Heart left ventricle (tissue), 13 donors: ENCODE measurements around the gene CCNE1.

ENCODE experiments used
- POLR2A ChIP-seq, 2 donors: fragments of 450-650 bp; IDR thresholded peaks; one replicate each; pipeline ENCODE4 v1.6.1; 2017; ENCODE audit warnings: antibody characterized with exemption in 2 of 2, mild to moderate bottlenecking in 2 of 2, moderate library complexity in 2 of 2
- TF ChIP-seq, protein P1 (sequence below), 12 donors: fragments of 200-600 bp; sonication (generic) in 4 of 12; IDR thresholded peaks; one replicate each; pipeline versions ENCODE4 v1.5.0 to v1.8.0; 2018 to 2022; ENCODE audit warnings: antibody characterized with exemption in 12 of 12, mild to moderate bottlenecking in 5 of 12
- donor health status: ischemic (EF 13 %, LVEDD 7.1; RV severe dilation, severe dysfunction).
- donor health status: DM: no; HTN: yes; CAD: no.
- donor health status: DM: no; HTN: no; CAD: no.
- donor health status: ischemic (EF 25% LVEDD 6.9; RV normal size, moderate dysfunction).
- donor health status: ischemic (EF 25% LVEDD 5.7; RV mildly dilated, moderate dysfunction).
- donor health status: ischemic (EF 35%, LVEDD 5.7; RV mildly dilated, moderate dysfunction).
- donor health status: nonischemic (EF 11% LVEDD 7.7; RV severe dilation, severe dysfunction).
- donor health status: DM: yes; HTN: yes; CAD: no.
- donor health status: PGD.
- donor health status: ischemic (EF 29% LVEDD 5.4; RV normal size, mild dysfunction).
- donor health status: nonischemic (EF 23%, LVEDD 6.1; RV moderate dilation, normal function).

GRCh38 chr19:29851769-29852521 is 40.2 kb downstream of the CCNE1 start:
- TF ChIP-seq, protein P1, sequence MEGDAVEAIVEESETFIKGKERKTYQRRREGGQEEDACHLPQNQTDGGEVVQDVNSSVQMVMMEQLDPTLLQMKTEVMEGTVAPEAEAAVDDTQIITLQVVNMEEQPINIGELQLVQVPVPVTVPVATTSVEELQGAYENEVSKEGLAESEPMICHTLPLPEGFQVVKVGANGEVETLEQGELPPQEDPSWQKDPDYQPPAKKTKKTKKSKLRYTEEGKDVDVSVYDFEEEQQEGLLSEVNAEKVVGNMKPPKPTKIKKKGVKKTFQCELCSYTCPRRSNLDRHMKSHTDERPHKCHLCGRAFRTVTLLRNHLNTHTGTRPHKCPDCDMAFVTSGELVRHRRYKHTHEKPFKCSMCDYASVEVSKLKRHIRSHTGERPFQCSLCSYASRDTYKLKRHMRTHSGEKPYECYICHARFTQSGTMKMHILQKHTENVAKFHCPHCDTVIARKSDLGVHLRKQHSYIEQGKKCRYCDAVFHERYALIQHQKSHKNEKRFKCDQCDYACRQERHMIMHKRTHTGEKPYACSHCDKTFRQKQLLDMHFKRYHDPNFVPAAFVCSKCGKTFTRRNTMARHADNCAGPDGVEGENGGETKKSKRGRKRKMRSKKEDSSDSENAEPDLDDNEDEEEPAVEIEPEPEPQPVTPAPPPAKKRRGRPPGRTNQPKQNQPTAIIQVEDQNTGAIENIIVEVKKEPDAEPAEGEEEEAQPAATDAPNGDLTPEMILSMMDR (IDR thresholded peaks at IDR 0.05), result no peak
- TF ChIP-seq POLR2A (IDR thresholded peaks at IDR 0.05), result no peak
